ENCODE data around the gene KLHDC4. TPM values are rescaled to one million over a fixed set of nuclear protein-coding genes. Genes with fewer than 3 reads are reported as not detected.

The KLHDC4 gene
- total and polyA plus RNA-seq, 9 of the 15 experiments (the other 6 are each of a cell fraction or from before 2014, with no cell fraction given): 1.3 to 68.1 (median 32.8) TPM

DNA sequence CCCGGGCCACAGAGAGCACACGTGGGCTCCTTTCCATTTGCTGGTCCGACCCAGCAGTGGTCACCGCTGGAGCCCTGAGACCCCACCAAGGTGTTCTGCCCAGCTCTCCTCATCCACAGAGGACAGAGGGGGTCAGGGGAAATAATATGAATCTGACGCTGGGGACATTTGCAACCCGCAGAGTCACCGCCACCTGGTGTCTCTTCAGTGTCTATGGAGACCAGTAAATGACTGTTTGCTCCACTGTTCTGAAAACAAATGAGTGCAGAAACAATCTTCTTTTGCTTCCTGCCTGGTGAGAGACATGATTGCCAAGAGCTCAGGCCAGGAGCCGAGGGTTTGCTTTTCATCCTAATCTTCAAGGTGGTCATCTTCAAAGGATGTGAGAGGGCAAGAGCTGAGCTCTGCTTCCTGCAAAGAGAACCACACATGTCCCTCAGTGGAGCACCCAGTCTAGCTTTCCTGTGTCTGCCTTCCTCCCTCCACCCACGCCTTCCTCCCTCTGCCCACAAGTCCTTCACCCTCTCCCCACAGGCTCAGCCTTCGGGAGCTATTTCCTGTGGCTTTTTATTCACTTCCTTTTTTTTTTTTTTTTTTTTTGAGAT, 14.7 kb upstream of the KLHDC4 start (continued):
- TF ChIP-seq NFE2L1 (tag; IDR thresholded peaks at IDR 0.05; ENCODE audit: borderline replicate concordance, low read depth): no peak
- TF ChIP-seq, protein P1, sequence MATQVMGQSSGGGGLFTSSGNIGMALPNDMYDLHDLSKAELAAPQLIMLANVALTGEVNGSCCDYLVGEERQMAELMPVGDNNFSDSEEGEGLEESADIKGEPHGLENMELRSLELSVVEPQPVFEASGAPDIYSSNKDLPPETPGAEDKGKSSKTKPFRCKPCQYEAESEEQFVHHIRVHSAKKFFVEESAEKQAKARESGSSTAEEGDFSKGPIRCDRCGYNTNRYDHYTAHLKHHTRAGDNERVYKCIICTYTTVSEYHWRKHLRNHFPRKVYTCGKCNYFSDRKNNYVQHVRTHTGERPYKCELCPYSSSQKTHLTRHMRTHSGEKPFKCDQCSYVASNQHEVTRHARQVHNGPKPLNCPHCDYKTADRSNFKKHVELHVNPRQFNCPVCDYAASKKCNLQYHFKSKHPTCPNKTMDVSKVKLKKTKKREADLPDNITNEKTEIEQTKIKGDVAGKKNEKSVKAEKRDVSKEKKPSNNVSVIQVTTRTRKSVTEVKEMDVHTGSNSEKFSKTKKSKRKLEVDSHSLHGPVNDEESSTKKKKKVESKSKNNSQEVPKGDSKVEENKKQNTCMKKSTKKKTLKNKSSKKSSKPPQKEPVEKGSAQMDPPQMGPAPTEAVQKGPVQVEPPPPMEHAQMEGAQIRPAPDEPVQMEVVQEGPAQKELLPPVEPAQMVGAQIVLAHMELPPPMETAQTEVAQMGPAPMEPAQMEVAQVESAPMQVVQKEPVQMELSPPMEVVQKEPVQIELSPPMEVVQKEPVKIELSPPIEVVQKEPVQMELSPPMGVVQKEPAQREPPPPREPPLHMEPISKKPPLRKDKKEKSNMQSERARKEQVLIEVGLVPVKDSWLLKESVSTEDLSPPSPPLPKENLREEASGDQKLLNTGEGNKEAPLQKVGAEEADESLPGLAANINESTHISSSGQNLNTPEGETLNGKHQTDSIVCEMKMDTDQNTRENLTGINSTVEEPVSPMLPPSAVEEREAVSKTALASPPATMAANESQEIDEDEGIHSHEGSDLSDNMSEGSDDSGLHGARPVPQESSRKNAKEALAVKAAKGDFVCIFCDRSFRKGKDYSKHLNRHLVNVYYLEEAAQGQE (IDR thresholded peaks at IDR 0.05; ENCODE audit: borderline replicate concordance): 0 out of 2 replicates have a peak, but pooled peaks have one; percentile 6
- TF ChIP-seq, protein P1 (CRISPR knock-in tag; IDR thresholded peaks at IDR 0.05; ENCODE audit: low read depth): no peak
- TF ChIP-seq EGR1 (conservative IDR thresholded peaks at IDR 0.05): peak; percentile 97
- no peak for TF ChIP-seq PHF8 (IDR thresholded peaks at IDR 0.05; ENCODE audit: borderline replicate concordance, low read length)
- TF ChIP-seq KDM2B (CRISPR knock-in tag; IDR thresholded peaks at IDR 0.05): no peak
- no peak for TF ChIP-seq RB1 (IDR thresholded peaks at IDR 0.05; ENCODE audit: low read depth)
- TF ChIP-seq, protein P2, sequence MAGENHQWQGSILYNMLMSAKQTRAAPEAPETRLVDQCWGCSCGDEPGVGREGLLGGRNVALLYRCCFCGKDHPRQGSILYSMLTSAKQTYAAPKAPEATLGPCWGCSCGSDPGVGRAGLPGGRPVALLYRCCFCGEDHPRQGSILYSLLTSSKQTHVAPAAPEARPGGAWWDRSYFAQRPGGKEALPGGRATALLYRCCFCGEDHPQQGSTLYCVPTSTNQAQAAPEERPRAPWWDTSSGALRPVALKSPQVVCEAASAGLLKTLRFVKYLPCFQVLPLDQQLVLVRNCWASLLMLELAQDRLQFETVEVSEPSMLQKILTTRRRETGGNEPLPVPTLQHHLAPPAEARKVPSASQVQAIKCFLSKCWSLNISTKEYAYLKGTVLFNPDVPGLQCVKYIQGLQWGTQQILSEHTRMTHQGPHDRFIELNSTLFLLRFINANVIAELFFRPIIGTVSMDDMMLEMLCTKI (IDR thresholded peaks at IDR 0.05; ENCODE audit: partially characterized antibody): no peak
- TF ChIP-seq TBL1XR1 (IDR thresholded peaks at IDR 0.05; ENCODE audit: low read length in 2 of 2): no peak
- TF ChIP-seq CREB1 (IDR thresholded peaks at IDR 0.05): no peak
- TF ChIP-seq CREB1 (CRISPR knock-in tag; IDR thresholded peaks at IDR 0.05): no peak
- TF ChIP-seq, protein P3, sequence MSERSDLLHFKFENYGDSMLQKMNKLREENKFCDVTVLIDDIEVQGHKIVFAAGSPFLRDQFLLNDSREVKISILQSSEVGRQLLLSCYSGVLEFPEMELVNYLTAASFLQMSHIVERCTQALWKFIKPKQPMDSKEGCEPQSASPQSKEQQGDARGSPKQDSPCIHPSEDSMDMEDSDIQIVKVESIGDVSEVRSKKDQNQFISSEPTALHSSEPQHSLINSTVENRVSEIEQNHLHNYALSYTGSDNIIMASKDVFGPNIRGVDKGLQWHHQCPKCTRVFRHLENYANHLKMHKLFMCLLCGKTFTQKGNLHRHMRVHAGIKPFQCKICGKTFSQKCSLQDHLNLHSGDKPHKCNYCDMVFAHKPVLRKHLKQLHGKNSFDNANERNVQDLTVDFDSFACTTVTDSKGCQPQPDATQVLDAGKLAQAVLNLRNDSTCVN (CRISPR knock-in tag; IDR thresholded peaks at IDR 0.05): peak; percentile 44; the same call in 1 of the 2 replicates
- TF ChIP-seq, protein P4, sequence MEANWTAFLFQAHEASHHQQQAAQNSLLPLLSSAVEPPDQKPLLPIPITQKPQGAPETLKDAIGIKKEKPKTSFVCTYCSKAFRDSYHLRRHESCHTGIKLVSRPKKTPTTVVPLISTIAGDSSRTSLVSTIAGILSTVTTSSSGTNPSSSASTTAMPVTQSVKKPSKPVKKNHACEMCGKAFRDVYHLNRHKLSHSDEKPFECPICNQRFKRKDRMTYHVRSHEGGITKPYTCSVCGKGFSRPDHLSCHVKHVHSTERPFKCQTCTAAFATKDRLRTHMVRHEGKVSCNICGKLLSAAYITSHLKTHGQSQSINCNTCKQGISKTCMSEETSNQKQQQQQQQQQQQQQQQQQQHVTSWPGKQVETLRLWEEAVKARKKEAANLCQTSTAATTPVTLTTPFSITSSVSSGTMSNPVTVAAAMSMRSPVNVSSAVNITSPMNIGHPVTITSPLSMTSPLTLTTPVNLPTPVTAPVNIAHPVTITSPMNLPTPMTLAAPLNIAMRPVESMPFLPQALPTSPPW (CRISPR knock-in tag; IDR thresholded peaks at IDR 0.05): peak; percentile 30; the same call in 1 of the 2 replicates
- TF ChIP-seq CBX3 (IDR thresholded peaks at IDR 0.05; ENCODE audit: borderline replicate concordance in 1 of 2, low read length in 2 of 2): no peak
- TF ChIP-seq RFX1 (IDR thresholded peaks at IDR 0.05): peak; percentile 24; the same call in 1 of the 2 replicates
- no peak for TF ChIP-seq SMC3 (conservative IDR thresholded peaks at IDR 0.05; ENCODE audit: insufficient read depth, low read depth, low read length)
